NT2/D1 (cell line): ENCODE data around the gene CDRT4.

ENCODE experiments used
- DNase-seq: peaks from one replicate; pipeline ENCODE4 v3.0.0-alpha.2; 2011; ENCODE audit warnings: low read depth, low spot score
- H3K27me3 ChIP-seq: 2 replicates; pipeline ENCODE4 v1.6.0; 2011; ENCODE audit warnings: mild to moderate bottlenecking; ENCODE audit not compliant: insufficient read length, insufficient read depth
- H3K36me3 ChIP-seq: 2 replicates; pipeline ENCODE4 v1.6.1; 2011; ENCODE audit warnings: mild to moderate bottlenecking, low read length, mixed read lengths; ENCODE audit not compliant: insufficient read depth, insufficient read length
- H3K4me1 ChIP-seq: 2 replicates; pipeline ENCODE4 v1.5.1; 2011; ENCODE audit not compliant: insufficient read depth, insufficient read length
- H3K4me3 ChIP-seq: 2 replicates; pipeline ENCODE4 v1.5.1; 2011; ENCODE audit warnings: low read depth; ENCODE audit not compliant: insufficient read length
- H3K9ac ChIP-seq: 2 replicates; pipeline ENCODE4 v1.6.0; 2011; ENCODE audit warnings: low read depth; ENCODE audit not compliant: insufficient read length
- H3K9me3 ChIP-seq: 2 replicates; pipeline ENCODE4 v1.5.1; 2011; ENCODE audit warnings: mild to moderate bottlenecking, low read length; ENCODE audit not compliant: insufficient read depth
- SUZ12 ChIP-seq: IDR thresholded peaks from 2 replicates; pipeline ENCODE4 v1.6.1; 2011; ENCODE audit not compliant: insufficient read length, insufficient read depth; ENCODE audit errors: extremely low read depth
- YY1 ChIP-seq: IDR thresholded peaks from 2 replicates; pipeline ENCODE4 v1.6.1; 2011; ENCODE audit not compliant: insufficient read length, insufficient read depth
- ZNF274 ChIP-seq: IDR thresholded peaks from 2 replicates; pipeline ENCODE4 v1.6.1; 2011; ENCODE audit warnings: mild to moderate bottlenecking, low read depth, low read length

The CDRT4 gene

DNA sequence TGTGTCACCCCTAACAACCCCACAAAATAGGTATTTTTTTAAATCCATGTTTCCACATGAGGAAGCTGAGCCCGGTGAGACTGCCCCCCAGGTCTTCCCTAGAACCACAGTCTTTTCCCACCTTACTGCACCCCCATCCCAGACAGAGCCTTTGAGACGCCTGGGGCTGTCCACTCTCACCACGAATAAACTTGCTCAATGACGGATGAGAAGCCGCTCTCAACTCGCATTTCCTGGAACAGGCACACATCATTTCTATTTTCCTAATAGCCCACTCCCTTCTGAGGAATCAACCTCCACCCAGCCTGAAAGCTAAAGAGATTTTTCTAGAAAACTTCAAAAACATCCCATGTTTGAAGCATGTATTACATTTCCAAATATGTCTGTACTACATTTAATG lies 14.1 kb upstream of the CDRT4 start:
- Histone ChIP-seq H3K9ac (no peak overlapping the region), H3K36me3 (no peaks in the 10 kb centered on the region), H3K27me3 (no peaks in the 10 kb centered on the region), H3K4me1 (no peaks in the 10 kb centered on the region), H3K9me3 (no peaks in the 10 kb centered on the region), H3K4me3 (no peak overlapping the region)
- TF ChIP-seq YY1 (no peak), SUZ12 (no peak), ZNF274 (no peak)
- no peak for DNase-seq

DNA sequence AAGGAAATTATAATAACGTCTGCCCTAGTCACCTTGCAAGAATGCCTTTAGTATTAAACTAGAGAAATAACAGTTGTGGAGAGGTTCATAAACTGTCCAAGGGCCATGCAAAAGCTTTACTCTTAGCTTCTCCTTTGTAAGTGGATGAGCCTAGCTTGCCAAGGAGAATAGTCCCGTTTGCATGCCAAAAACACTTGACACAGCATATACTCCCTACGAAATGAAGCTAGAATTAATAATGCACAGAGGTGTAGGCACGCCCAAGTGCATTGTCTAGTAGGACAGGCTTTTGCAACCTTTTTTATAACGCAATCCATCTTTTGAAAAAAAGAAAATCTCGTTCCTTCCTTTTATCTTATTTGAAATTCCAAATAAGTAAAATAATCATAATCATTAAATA lies 12.8 kb upstream of the CDRT4 start:
- DNase-seq, result no peak
- Histone ChIP-seq H3K9me3 (no peaks in the 10 kb centered on the region), H3K36me3 (no peaks in the 10 kb centered on the region), H3K4me1 (no peaks in the 10 kb centered on the region), H3K4me3 (no peak overlapping the region), H3K27me3 (no peaks in the 10 kb centered on the region), H3K9ac (no peak overlapping the region)
- TF ChIP-seq YY1, result no peak
- TF ChIP-seq SUZ12, result no peak
- TF ChIP-seq ZNF274, result no peak

DNA sequence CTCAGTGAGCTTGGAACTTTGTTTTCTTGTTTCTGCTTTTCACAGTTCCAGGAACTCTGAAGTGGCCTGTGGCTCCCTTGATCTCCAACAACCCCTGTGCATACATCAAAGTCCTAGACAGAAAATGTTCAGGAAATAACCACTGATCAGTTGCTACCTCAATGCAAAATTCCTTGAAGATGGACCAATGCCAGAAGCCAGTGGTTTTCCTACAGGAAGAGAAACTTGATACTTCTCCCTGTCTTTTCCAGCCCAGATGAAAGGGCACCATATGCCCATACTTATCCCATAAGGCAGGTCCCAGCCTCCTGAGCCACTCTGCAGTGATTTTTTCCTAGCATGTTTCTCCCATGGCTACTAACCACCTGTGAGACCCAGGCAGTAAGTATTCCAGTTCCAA lies 12.3 kb upstream of the CDRT4 start:
- TF ChIP-seq SUZ12, result no peak
- no peak for TF ChIP-seq ZNF274
- TF ChIP-seq YY1, result no peak
- no peaks in the 10 kb centered on the region for H3K4me1 ChIP-seq
- no peak overlapping the region for H3K4me3 ChIP-seq
- H3K27me3 ChIP-seq, result no peaks in the 10 kb centered on the region
- no peaks in the 10 kb centered on the region for H3K36me3 ChIP-seq
- H3K9ac ChIP-seq, result no peak overlapping the region
- H3K9me3 ChIP-seq, result no peaks in the 10 kb centered on the region
- DNase-seq, result no peak

DNA sequence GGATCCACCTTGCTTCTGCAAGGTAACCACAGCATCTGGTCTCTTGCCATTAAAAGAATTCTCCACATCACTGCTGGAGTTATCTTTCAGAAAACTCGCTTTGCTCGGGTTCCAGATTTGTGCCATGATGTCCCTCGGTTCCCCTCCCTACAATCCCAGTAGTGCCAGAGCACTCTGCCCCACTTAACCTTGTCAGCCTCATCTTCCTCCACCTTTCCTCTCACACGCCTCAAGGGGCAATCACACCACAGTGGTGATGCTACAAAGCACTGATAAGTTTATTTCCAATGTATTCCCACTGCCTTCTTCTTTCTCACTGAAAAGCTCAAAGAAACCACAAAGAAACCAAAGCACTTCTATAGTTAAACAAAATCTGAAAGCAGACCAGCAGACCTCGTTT lies 11.4 kb upstream of the CDRT4 start:
- Histone ChIP-seq H3K4me1 (no peaks in the 10 kb centered on the region), H3K4me3 (no peak overlapping the region), H3K9ac (no peak overlapping the region), H3K9me3 (no peaks in the 10 kb centered on the region), H3K27me3 (no peaks in the 10 kb centered on the region), H3K36me3 (no peaks in the 10 kb centered on the region)
- no peak for DNase-seq
- no peak for TF ChIP-seq ZNF274
- no peak for TF ChIP-seq YY1
- TF ChIP-seq SUZ12, result no peak

DNA sequence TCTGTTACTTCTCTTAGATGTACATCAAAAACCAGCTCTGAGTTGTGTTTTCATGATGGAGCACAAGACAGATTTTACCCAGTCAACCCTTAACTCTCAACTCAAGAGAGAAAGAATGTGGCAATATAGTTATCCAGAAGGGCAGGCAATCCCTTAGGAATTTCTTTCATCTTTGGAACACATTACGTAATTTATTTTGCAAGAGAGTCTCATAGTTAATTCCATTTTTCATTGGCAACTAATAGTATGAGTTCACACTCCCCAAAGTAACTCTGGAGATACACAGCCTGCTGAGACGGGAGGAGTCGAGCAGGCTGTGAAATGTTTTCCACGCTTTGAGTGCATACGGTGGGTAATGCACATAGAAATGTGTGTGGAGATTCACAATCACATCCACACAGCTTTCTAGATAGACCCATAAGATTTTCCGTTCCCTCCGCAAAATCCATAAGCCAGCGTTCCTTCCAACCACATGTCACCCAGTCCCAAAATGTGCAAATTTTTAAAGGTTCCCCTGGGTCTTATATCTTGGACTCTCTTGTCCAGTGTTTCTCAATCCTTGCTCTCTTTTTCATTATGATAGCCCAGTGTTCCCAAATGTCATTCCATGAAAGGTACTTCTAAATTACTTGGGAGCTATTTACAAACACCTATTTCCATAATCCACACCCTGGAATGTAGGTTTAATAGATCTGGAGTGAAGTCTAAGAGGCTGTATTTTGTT lies 8.4 kb upstream of the CDRT4 start:
- no peak for TF ChIP-seq SUZ12
- no peak for TF ChIP-seq YY1
- no peak for TF ChIP-seq ZNF274
- peaks cover 2% of the 10 kb centered on the region for H3K4me1 ChIP-seq
- no peaks in the 10 kb centered on the region for H3K27me3 ChIP-seq
- H3K9me3 ChIP-seq, result no peaks in the 10 kb centered on the region
- no peak overlapping the region for H3K9ac ChIP-seq
- no peak for DNase-seq
- no peak overlapping the region for H3K4me3 ChIP-seq
- H3K36me3 ChIP-seq, result no peaks in the 10 kb centered on the region

DNA sequence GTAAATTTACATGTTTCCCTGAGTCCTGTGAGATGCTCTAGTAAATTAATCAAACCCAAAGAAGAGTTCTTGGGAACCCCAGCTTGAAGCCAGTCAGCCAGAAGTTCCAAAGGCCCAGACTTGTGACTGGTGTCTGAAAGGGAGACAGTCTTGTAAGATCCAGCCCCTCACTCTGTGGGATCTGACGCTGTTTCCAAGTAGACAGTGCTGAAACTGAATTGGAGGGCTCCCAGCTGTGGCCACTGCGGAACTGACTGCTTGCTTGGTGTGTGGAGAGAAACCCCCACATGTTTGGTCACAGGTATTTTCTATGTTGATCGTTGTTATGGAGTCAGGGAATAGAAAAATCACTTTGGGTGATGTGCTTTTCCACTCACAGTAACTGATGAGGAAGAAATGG lies 5.5 kb upstream of the CDRT4 start:
- H3K4me1 ChIP-seq, result peaks cover 2% of the 10 kb centered on the region
- DNase-seq, result no peak

DNA sequence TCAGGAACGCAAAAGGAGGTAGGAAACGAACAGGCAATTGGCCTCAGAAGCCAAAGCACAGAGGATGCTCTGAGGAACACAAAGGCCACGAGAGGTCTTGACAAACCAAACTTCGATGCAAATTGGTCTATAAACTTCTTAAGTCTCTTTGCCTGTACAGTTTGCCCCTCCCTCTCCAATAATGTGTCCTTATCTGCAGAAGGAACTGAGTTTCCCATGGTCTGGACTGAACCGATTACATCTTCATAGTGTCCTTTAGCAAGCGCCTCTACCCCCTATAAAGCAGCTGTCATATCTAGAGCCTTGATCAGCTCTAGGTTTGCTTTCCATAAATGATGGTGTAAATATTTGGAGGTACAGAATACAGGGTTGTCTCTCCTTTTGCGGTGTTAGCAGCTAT lies 3.1 kb upstream of the CDRT4 start:
- Histone ChIP-seq H3K36me3 (peaks cover 2% of the 10 kb centered on the region), H3K9me3 (no peaks in the 10 kb centered on the region), H3K4me3 (no peak overlapping the region), H3K4me1 (peaks cover 4% of the 10 kb centered on the region), H3K27me3 (no peaks in the 10 kb centered on the region), H3K9ac (no peak overlapping the region)
- TF ChIP-seq SUZ12, result no peak
- TF ChIP-seq ZNF274, result no peak
- no peak for TF ChIP-seq YY1
- no peak for DNase-seq

More for the DNA sequence above, 5.5 kb upstream of the CDRT4 start:
- H3K27me3 ChIP-seq, result no peaks in the 10 kb centered on the region
- no peak overlapping the region for H3K9ac ChIP-seq
- no peaks in the 10 kb centered on the region for H3K9me3 ChIP-seq
- H3K4me3 ChIP-seq, result no peak overlapping the region
- no peak for TF ChIP-seq SUZ12
- no peak for TF ChIP-seq ZNF274
- no peak for TF ChIP-seq YY1
- H3K36me3 ChIP-seq, result peaks cover 2% of the 10 kb centered on the region
